Brain microvascular endothelial cell (primary cell): Measurements from ENCODE around the gene CENPP.
A peak's percentile ranks its signal among the peaks of the same experiment; 100 is the strongest.

Experiments used
- DNase-seq: peaks from one replicate; pipeline ENCODE4 v3.0.0-alpha.2; 2020
- H3K27ac ChIP-seq: fragments of 250-450 bp; sonication (Bioruptor Pico); 2 replicates; pipeline ENCODE4 v1.5.1; 2020; ENCODE audit warnings: mild to moderate bottlenecking, moderate library complexity
- H3K27me3 ChIP-seq: fragments of 250-450 bp; sonication (Bioruptor Pico); replicated peaks from 2 replicates; pipeline ENCODE4 v1.5.1; 2020; ENCODE audit warnings: mild to moderate bottlenecking
- H3K36me3 ChIP-seq: fragments of 250-450 bp; sonication (Bioruptor Pico); replicated peaks from 2 replicates; pipeline ENCODE4 v1.5.1; 2020; ENCODE audit warnings: mild to moderate bottlenecking
- H3K4me3 ChIP-seq: 2 replicates; pipeline ENCODE4 v1.5.1; 2011; ENCODE audit warnings: low read depth, mild to moderate bottlenecking, control low read depth, low read length, moderate library complexity
- in situ Hi-C: cut with HindIII; loops from 2 replicates; pipeline ENCODE4 v1.10.0; 2017; ENCODE audit warnings: low sequenced_read_pairs, low pct_ligation_motif_present
- TF ChIP-seq, protein P1 (sequence below): IDR thresholded peaks from 2 replicates; pipeline ENCODE4 v1.5.1; 2011; ENCODE audit warnings: low read depth, mild to moderate bottlenecking, moderate library complexity, low read length, control low read depth, inconsistent platforms; ENCODE audit errors: missing control alignments

The CENPP gene

DNA sequence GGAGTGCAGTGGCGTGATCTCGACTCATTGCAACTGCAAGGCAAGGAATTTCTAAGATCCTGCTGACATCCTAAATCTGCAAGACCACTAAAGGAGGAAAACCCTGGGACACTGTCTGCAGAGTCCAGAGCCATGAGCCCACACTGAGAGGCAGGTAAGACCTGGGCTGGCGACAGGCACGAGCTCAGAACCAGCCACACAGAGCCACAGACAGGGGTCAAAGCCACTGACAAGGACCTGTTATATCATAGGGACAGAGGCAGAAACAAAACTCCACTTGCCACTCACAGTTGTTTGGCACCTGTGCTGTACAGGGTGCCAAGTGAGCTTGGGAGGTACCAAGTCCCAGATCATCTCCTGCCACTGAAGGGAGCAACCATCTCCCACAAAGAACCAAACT, 310.0 kb downstream of the CENPP start:
- no peak for DNase-seq
- TF ChIP-seq, protein P1, sequence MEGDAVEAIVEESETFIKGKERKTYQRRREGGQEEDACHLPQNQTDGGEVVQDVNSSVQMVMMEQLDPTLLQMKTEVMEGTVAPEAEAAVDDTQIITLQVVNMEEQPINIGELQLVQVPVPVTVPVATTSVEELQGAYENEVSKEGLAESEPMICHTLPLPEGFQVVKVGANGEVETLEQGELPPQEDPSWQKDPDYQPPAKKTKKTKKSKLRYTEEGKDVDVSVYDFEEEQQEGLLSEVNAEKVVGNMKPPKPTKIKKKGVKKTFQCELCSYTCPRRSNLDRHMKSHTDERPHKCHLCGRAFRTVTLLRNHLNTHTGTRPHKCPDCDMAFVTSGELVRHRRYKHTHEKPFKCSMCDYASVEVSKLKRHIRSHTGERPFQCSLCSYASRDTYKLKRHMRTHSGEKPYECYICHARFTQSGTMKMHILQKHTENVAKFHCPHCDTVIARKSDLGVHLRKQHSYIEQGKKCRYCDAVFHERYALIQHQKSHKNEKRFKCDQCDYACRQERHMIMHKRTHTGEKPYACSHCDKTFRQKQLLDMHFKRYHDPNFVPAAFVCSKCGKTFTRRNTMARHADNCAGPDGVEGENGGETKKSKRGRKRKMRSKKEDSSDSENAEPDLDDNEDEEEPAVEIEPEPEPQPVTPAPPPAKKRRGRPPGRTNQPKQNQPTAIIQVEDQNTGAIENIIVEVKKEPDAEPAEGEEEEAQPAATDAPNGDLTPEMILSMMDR = no peak
- in situ Hi-C loops = no loop called here
- H3K27ac ChIP-seq = no peak overlapping the region
- no peak overlapping the region for H3K4me3 ChIP-seq
- peaks cover 72% of the 10 kb centered on the region for H3K36me3 ChIP-seq
- H3K27me3 ChIP-seq = no peaks in the 10 kb centered on the region

DNA sequence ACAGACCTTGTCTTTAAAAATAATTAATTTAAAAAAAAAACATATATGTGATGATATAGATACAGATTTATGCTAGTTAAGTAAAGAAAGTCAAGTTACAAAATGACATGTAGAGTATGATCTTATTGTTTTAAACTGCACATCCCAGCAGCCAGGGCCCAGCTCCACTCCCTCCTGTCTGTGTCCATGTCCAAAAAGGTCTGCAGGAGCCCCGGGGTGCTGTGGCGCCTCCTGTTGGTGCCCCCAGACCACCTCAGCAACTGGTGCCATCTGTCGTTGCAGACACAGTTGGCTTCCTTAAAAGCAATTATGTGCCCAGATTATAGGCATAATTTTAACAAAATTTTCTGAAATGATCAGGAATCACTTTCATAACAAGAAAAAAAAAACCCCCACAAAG, 310.9 kb downstream of the CENPP start:
- TF ChIP-seq, protein P1 = peak; percentile 34
- in situ Hi-C loops = no loop called here

DNA sequence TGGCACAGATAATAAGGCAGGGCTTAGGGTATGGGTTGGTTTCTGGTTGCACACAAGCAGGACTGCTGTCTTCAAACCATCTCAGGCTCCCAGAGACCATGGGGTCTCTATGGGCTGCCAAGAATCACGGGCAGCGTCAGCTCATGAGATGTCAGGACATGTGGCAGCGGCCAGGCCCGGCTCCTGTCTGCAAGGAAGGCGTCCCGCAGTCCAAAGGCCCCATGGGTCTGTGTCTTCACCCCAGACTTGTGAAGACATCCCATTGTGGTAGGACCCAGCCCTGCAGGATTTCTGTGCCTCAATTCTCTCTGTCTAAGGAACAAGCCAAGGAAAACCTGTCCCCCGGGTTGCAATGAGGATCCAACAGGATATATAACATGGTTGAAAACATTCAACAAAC, 311.6 kb downstream of the CENPP start:
- TF ChIP-seq, protein P1 = no peak
- H3K27ac ChIP-seq = no peak overlapping the region
- DNase-seq = no peak
- no peaks in the 10 kb centered on the region for H3K27me3 ChIP-seq
- in situ Hi-C loops = no loop called here
- H3K36me3 ChIP-seq = peaks cover 68% of the 10 kb centered on the region
- no peak overlapping the region for H3K4me3 ChIP-seq

More for the DNA sequence above, 310.9 kb downstream of the CENPP start:
- peaks cover 73% of the 10 kb centered on the region for H3K36me3 ChIP-seq
- no peaks in the 10 kb centered on the region for H3K27me3 ChIP-seq
- no peak for DNase-seq
- H3K27ac ChIP-seq = no peak overlapping the region
- no peak overlapping the region for H3K4me3 ChIP-seq

DNA sequence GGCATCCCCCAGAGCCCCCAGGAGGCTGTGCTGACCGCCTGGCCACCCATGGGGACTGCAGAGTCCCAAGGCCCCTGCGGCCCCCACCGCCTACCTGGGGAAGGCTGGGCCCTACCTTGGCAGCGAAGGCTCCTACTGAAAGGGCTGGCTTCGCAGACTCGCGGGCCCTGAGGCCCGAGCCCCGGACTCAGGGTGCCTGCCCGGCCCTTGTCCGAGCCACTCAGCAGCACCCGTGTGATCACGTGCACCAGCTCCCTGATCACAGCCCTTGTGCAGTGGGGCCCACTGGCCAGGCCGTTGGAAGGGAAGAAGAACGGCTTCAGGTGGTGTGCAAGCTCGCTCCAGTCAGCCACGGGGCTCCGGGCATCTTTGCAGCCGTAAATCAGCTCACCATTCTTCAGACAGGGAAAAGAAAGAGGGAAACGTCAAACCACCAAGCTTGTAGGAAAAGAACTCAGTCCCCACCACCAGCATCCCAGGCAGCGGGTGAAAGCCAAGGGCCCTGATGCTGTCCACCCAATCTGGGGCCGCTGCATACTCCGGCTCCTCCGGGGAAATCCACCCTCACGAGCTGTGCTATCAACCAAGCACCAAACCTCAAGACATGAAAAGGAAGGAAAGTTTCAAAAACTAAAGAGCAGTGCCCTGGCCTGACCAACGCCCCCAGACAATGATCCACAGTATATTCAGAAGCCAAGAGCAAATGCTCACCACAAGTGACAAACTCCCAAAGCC, 312.3 kb downstream of the CENPP start:
- peaks cover 63% of the 10 kb centered on the region for H3K36me3 ChIP-seq
- DNase-seq = no peak

DNA sequence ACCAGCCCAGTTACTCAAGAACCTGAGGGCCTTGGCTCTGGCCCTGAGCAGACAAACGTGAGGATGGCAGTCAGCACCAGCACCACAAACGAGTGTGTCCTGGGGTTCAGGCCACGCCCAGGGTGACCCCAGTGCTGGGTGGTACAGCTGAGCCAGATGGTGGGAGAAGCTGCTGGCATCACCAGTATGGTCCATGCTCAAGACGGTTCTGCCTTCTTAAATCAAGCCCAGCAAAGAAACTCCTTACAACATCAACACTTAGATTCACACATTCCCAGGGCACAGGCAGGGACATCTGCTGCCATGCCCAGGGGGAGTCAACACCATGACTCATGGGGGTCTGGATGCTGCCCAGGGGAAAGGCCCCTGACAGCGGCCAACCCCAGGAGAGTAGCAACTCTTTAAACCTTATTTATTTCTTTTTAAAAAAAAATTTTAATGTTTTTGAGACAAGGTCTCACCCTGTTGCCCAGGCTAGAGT, 312.9 kb downstream of the CENPP start:
- no peaks in the 10 kb centered on the region for H3K27me3 ChIP-seq
- no peak for DNase-seq
- H3K4me3 ChIP-seq = no peak overlapping the region
- in situ Hi-C loops = no loop called here
- TF ChIP-seq, protein P1 = no peak
- H3K27ac ChIP-seq = no peak overlapping the region
- H3K36me3 ChIP-seq = peaks cover 61% of the 10 kb centered on the region

More for the DNA sequence above, 312.3 kb downstream of the CENPP start:
- TF ChIP-seq, protein P1 = no peak
- Histone ChIP-seq H3K27me3 (no peaks in the 10 kb centered on the region), H3K4me3 (no peak overlapping the region), H3K27ac (no peak overlapping the region)
- in situ Hi-C loops = no loop called here

DNA sequence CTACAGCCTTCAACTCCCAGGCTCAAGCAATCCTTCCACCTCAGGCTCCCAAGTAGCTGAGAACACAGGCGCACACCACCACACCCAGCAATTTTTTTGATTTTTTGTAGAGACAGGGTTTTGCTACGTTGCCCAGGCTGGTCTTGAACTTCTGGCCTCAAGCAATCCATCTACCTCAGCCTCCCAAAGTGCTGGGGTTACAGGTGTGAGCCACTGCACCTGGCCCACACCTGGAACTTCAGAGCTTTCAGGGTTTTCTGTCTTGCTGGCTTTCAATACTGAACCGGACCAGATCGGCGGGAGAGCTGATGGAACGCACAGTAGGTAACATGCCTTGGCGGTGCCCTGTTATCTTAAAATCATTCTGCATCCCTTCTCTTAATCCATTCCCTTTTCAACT, 313.4 kb downstream of the CENPP start:
- Histone ChIP-seq H3K27ac (no peak overlapping the region), H3K36me3 (peaks cover 61% of the 10 kb centered on the region)
- in situ Hi-C loops = no loop called here

More for the DNA sequence above, 313.4 kb downstream of the CENPP start:
- TF ChIP-seq, protein P1 = no peak
- no peak for DNase-seq
- no peak overlapping the region for H3K4me3 ChIP-seq
- no peaks in the 10 kb centered on the region for H3K27me3 ChIP-seq
